HCT116 (cell line): ENCODE measurements around the gene CYP2D6. TPM values are rescaled to one million over a fixed set of nuclear protein-coding genes. Genes with fewer than 3 reads are reported as not detected.
A peak's percentile ranks its signal among the peaks of the same experiment; 100 is the strongest.

Experiments used
- ATAC-seq: fragments of 200-7000 bp; cut with Tn5 transposase; 2 replicates; pipeline ENCODE4 v1.9.1; 2020; ENCODE audit warnings: mild to moderate bottlenecking, moderate library complexity
- BruUV-seq: library from RNA; stranded (reverse); fragments of 400-500 nt; replicated peaks from 2 replicates; lab custom pipeline; 2021; lab: Mats Ljungman, UMichigan
- CTCF ChIA-PET: fragments of 300-600 bp; sonication (Branson Sonifier 250); formaldehyde crosslinking; loops from one replicate; lab custom pipeline; 2021; ENCODE audit warnings: antibody characterized with exemption; lab: Charles Lee
- POLR2A ChIA-PET: fragments of 300-600, 350-600 bp; sonication (Branson Sonifier 250); formaldehyde crosslinking; loops from one replicate; lab custom pipeline; 2021; ENCODE audit warnings: antibody characterized with exemption; lab: Charles Lee
- RAD21 ChIA-PET, 2 experiments: fragments of 300-600 bp; sonication (Branson Sonifier 250); formaldehyde crosslinking; loops; one replicate each; lab custom pipeline; 2023; ENCODE audit warnings: low total read pairs in 2 of 2; ENCODE audit not compliant: uncharacterized antibody in 2 of 2, unreplicated experiment in 2 of 2, low non-redundant PET in 1 of 2; lab: Charles Lee
- DNase-seq: peaks from one replicate; pipeline ENCODE4 v3.0.0-alpha.2; 2010; ENCODE audit warnings: low read depth, low spot score
- H2AFZ ChIP-seq: fragments of 200-600 bp; shearing (Covaris generic), sonication (generic); 2 replicates; pipeline ENCODE4 v1.6.1; 2017; ENCODE audit warnings: low read depth, mixed run types, mixed read lengths, antibody characterized with exemption, low read length; ENCODE audit not compliant: poor library complexity, severe bottlenecking
- H3K27ac ChIP-seq: 2 replicates; pipeline ENCODE4 v1.5.1; 2012; ENCODE audit warnings: low read depth, low read length
- H3K27me3 ChIP-seq: fragments of 200-600 bp; sonication (generic); 2 replicates; pipeline ENCODE4 v1.6.1; 2016; ENCODE audit warnings: mixed run types, low read length, mixed read lengths; ENCODE audit not compliant: insufficient read depth
- H3K36me3 ChIP-seq, 2 experiments: fragments of 200-500 bp in 1 of 2; fragments of 200-600 bp in 1 of 2; sonication (Bioruptor generic) in 1 of 2; sonication (generic) in 1 of 2; 2 replicates each; pipeline versions ENCODE4 v1.5.1 to v1.6.1; 2014 to 2016; ENCODE audit warnings: low read length in 2 of 2, inconsistent platforms in 1 of 2, mixed read lengths in 1 of 2, mixed run types in 1 of 2; ENCODE audit not compliant: insufficient read depth in 2 of 2, control insufficient read depth in 1 of 2
- H3K4me1 ChIP-seq, 2 experiments: fragments of 200-600 bp in 1 of 2; sonication (generic) in 1 of 2; 2 replicates each; pipeline versions ENCODE4 v1.5.1 to v1.6.1; 2012 to 2017; ENCODE audit warnings: low read length in 2 of 2, inconsistent platforms in 1 of 2, mild to moderate bottlenecking in 1 of 2, mixed read lengths in 1 of 2, mixed run types in 1 of 2, moderate library complexity in 1 of 2; ENCODE audit not compliant: insufficient read depth in 2 of 2, control insufficient read depth in 1 of 2
- H3K4me2 ChIP-seq: fragments of 200-600 bp; sonication (generic); 2 replicates; pipeline ENCODE4 v1.6.1; 2017; ENCODE audit warnings: mixed run types, low read length, mixed read lengths
- H3K4me3 ChIP-seq, 2 experiments: fragments of 200-600 bp in 1 of 2; sonication (generic) in 1 of 2; replicated peaks in 1 of 2; 2 replicates each; pipeline ENCODE4 v1.5.1; 2011 to 2016; ENCODE audit warnings: low read length in 2 of 2, control low read depth in 1 of 2, low read depth in 1 of 2, mild to moderate bottlenecking in 1 of 2, mixed read lengths in 1 of 2, mixed run types in 1 of 2
- H3K79me2 ChIP-seq: fragments of 200-600 bp; sonication (generic); 2 replicates; pipeline ENCODE4 v1.6.1; 2017; ENCODE audit warnings: mild to moderate bottlenecking, mixed run types, low read length, moderate library complexity, mixed read lengths; ENCODE audit not compliant: insufficient read depth
- H3K9ac ChIP-seq: fragments of 200-600 bp; sonication (generic); 2 replicates; pipeline ENCODE4 v1.6.1; 2016; ENCODE audit warnings: low read length, mixed read lengths
- H3K9me2 ChIP-seq: fragments of 200-600 bp; sonication (generic), shearing (Covaris generic); 2 replicates; pipeline ENCODE4 v1.6.1; 2017; ENCODE audit warnings: mixed run types, mild to moderate bottlenecking, moderate library complexity; ENCODE audit not compliant: insufficient read depth
- H3K9me3 ChIP-seq, 2 experiments: fragments of 200-500 bp in 1 of 2; fragments of 200-600 bp in 1 of 2; sonication (Bioruptor generic) in 1 of 2; sonication (generic) in 1 of 2; 2 replicates each; pipeline ENCODE4 v1.6.1; 2014 to 2017; ENCODE audit warnings: low read length in 2 of 2, mixed read lengths in 2 of 2, inconsistent platforms in 1 of 2, low read depth in 1 of 2, mild to moderate bottlenecking in 1 of 2, mixed run types in 1 of 2, moderate library complexity in 1 of 2; ENCODE audit not compliant: control insufficient read depth in 1 of 2, insufficient read depth in 1 of 2
- H4K20me1 ChIP-seq: fragments of 200-600 bp; sonication (generic), shearing (Covaris generic); 2 replicates; pipeline ENCODE4 v1.6.1; 2017; ENCODE audit warnings: mixed run types, mild to moderate bottlenecking, moderate library complexity; ENCODE audit not compliant: insufficient read depth
- CBX3 ChIP-seq: IDR thresholded peaks from 2 replicates; pipeline ENCODE4 v1.6.1; 2012; ENCODE audit warnings: low read depth
- CEBPB ChIP-seq: IDR thresholded peaks from 2 replicates; pipeline ENCODE4 v1.6.1; 2012; ENCODE audit warnings: low read depth
- EGR1 ChIP-seq: IDR thresholded peaks from 2 replicates; pipeline ENCODE4 v1.6.1; 2012; ENCODE audit warnings: low read depth
- ELF1 ChIP-seq: IDR thresholded peaks from 2 replicates; pipeline ENCODE4 v1.6.1; 2012; ENCODE audit warnings: low read depth, borderline replicate concordance
- EZH2 ChIP-seq: fragments of 200-600 bp; sonication (generic); IDR thresholded peaks from 2 replicates; pipeline ENCODE4 v1.6.1; 2017; ENCODE audit warnings: antibody characterized with exemption, mixed run types
- FOSL1 ChIP-seq: IDR thresholded peaks from 2 replicates; pipeline ENCODE4 v1.6.1; 2012; ENCODE audit warnings: low read depth
- JUND ChIP-seq: IDR thresholded peaks from 2 replicates; pipeline ENCODE4 v1.6.1; 2012
- POLR2A ChIP-seq: IDR thresholded peaks from 2 replicates; pipeline ENCODE4 v1.7.0; 2011; ENCODE audit warnings: borderline replicate concordance; ENCODE audit not compliant: insufficient read depth, insufficient read length; ENCODE audit errors: extremely low read depth
- POLR2AphosphoS5 ChIP-seq: IDR thresholded peaks from 2 replicates; pipeline ENCODE4 v1.6.1; 2011; ENCODE audit warnings: mild to moderate bottlenecking, low read depth, low read length, moderate library complexity
- RAD21 ChIP-seq: IDR thresholded peaks from 2 replicates; pipeline ENCODE4 v1.6.1; 2012; ENCODE audit warnings: low read depth, mild to moderate bottlenecking
- SIN3A ChIP-seq: IDR thresholded peaks from 2 replicates; pipeline ENCODE4 v1.6.1; 2012; ENCODE audit warnings: low read depth
- SRF ChIP-seq: IDR thresholded peaks from 2 replicates; pipeline ENCODE4 v1.6.1; 2012; ENCODE audit warnings: low read depth
- TCF7L2 ChIP-seq: IDR thresholded peaks from 2 replicates; pipeline ENCODE4 v1.7.0; 2011; ENCODE audit warnings: borderline replicate concordance, inconsistent platforms; ENCODE audit not compliant: insufficient read depth, insufficient read length; ENCODE audit errors: extremely low read depth
- ZNF274 ChIP-seq: fragments of 200-500 bp; sonication (Bioruptor generic); IDR thresholded peaks from 2 replicates; pipeline ENCODE4 v1.6.1; 2014; ENCODE audit warnings: mild to moderate bottlenecking, low read depth, low read length, inconsistent platforms
- intact Hi-C: fragments of 100-400 bp; cut with micrococcal nuclease; formaldehyde crosslinking; loops from 2 replicates; pipeline ENCODE4 v1.10.0; 2022
- total RNA-seq: library from RNA; stranded (reverse); gene quantifications from one replicate; pipeline ENCODE4 v1.2.1, GENCODE V29; 2021; ENCODE audit not compliant: unreplicated experiment
- TF ChIP-seq, protein P1 (sequence below): IDR thresholded peaks from 2 replicates; pipeline ENCODE4 v1.6.1; 2012; ENCODE audit warnings: low read depth
- TF ChIP-seq, protein P2 (sequence below): IDR thresholded peaks from 2 replicates; pipeline ENCODE4 v1.6.1; 2012
- TF ChIP-seq, protein P3 (sequence below), 3 experiments: fragments of 200-600 bp in 1 of 3; sonication (generic) in 1 of 3; IDR thresholded peaks in 2 of 3; conservative IDR thresholded peaks in 1 of 3; 2 replicates each; pipeline ENCODE4 v1.5.1; 2012 to 2017; ENCODE audit warnings: low read depth in 2 of 3, low read length in 2 of 3, antibody characterized with exemption in 1 of 3, borderline replicate concordance in 1 of 3, control low read depth in 1 of 3, mild to moderate bottlenecking in 1 of 3, mixed read lengths in 1 of 3, mixed run types in 1 of 3, moderate library complexity in 1 of 3; ENCODE audit not compliant: insufficient read depth in 1 of 3

CYP2D6 gene
- total RNA-seq, 1 experiment from 2014 or later = 1.9 TPM

DNA sequence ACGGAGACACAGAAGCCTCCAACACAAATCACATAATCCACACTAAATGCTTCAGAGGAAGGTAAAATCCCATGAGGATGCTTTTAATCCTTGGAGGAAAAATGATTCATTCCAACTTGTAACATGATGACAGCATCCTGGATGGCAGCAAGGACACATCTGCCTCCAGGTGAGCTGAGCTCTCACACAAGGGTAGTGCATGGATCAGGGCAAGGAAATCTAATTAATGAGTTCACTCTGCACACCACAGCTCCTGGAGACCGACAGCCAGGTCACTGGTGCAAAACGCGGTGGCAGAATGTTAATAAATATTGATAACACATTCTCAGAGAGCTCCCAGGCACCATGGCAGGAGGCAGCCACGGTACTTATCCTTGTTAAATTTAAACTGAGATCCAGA is 40.3 kb upstream of the CYP2D6 start (continued):
- TF ChIP-seq, protein P1, sequence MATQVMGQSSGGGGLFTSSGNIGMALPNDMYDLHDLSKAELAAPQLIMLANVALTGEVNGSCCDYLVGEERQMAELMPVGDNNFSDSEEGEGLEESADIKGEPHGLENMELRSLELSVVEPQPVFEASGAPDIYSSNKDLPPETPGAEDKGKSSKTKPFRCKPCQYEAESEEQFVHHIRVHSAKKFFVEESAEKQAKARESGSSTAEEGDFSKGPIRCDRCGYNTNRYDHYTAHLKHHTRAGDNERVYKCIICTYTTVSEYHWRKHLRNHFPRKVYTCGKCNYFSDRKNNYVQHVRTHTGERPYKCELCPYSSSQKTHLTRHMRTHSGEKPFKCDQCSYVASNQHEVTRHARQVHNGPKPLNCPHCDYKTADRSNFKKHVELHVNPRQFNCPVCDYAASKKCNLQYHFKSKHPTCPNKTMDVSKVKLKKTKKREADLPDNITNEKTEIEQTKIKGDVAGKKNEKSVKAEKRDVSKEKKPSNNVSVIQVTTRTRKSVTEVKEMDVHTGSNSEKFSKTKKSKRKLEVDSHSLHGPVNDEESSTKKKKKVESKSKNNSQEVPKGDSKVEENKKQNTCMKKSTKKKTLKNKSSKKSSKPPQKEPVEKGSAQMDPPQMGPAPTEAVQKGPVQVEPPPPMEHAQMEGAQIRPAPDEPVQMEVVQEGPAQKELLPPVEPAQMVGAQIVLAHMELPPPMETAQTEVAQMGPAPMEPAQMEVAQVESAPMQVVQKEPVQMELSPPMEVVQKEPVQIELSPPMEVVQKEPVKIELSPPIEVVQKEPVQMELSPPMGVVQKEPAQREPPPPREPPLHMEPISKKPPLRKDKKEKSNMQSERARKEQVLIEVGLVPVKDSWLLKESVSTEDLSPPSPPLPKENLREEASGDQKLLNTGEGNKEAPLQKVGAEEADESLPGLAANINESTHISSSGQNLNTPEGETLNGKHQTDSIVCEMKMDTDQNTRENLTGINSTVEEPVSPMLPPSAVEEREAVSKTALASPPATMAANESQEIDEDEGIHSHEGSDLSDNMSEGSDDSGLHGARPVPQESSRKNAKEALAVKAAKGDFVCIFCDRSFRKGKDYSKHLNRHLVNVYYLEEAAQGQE = no peak
- TF ChIP-seq EZH2 = no peak
- TF ChIP-seq FOSL1 = no peak
- TF ChIP-seq RAD21 = no peak
- no peak for TF ChIP-seq SIN3A
- TF ChIP-seq, protein P2, sequence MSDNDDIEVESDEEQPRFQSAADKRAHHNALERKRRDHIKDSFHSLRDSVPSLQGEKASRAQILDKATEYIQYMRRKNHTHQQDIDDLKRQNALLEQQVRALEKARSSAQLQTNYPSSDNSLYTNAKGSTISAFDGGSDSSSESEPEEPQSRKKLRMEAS = no peak

DNA sequence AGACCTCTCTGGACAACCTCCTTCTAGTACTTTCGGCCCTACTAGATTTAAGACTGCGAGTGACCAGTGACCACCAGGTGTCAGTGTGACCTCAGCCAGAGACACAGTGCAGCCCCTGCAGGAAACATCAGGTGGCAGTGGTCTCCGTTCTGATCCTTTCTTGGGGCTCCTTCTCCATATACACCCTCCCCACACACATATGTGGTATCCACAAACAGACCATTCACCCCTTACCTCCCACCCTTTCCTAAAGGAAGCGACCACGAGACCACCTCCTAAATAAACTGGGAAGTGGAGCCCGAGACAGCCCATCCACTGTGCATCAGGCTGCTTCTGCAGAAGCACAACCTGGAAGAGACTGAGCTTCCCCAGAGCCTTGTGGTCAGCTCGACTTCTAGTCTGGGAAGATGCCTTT is 38.5 kb upstream of the CYP2D6 start:
- no peaks in the 10 kb centered on the region for H3K27me3 ChIP-seq
- no peaks in the 10 kb centered on the region for H3K9me3 ChIP-seq
- CTCF ChIA-PET = interaction anchor here (0.6 to 4.7 kb wide), 7 partner anchors 10 to 304 kb away, joined by 3 to 28 read pairs (median 4); partner anchors contain the start of gene NDUFA6

More for the DNA sequence above, 38.5 kb upstream of the CYP2D6 start:
- no peak overlapping the region for H3K4me3 ChIP-seq
- H3K79me2 ChIP-seq = peaks cover 27% of the 10 kb centered on the region
- no peaks in the 10 kb centered on the region for H3K9me2 ChIP-seq
- no peaks in the 10 kb centered on the region for H4K20me1 ChIP-seq
- H3K4me1 ChIP-seq = no peaks in the 10 kb centered on the region
- ATAC-seq = peak; percentile 95
- no peak overlapping the region for H3K27ac ChIP-seq
- ChIA-PET RAD21 (no interaction called here), POLR2A (no interaction called here)
- no peak overlapping the region for H2AFZ ChIP-seq
- intact Hi-C loops = loop anchor here (1.0 to 2.0 kb wide), 5 partner anchors 100 to 304 kb away; no protein-coding TSS in a partner anchor
- DNase-seq = peak; percentile 56
- no peak overlapping the region for H3K4me2 ChIP-seq
- H3K9ac ChIP-seq = no peak overlapping the region
- no peak for TF ChIP-seq POLR2AphosphoS5
- no peak for TF ChIP-seq EGR1
- TF ChIP-seq RAD21 = peak; percentile 96
- no peak for TF ChIP-seq TCF7L2
- TF ChIP-seq CBX3 = no peak
- no peak for TF ChIP-seq ELF1
- no peak for TF ChIP-seq POLR2A
- no peak for TF ChIP-seq SRF
- TF ChIP-seq JUND = no peak
- TF ChIP-seq SIN3A = no peak
- TF ChIP-seq, protein P3, sequence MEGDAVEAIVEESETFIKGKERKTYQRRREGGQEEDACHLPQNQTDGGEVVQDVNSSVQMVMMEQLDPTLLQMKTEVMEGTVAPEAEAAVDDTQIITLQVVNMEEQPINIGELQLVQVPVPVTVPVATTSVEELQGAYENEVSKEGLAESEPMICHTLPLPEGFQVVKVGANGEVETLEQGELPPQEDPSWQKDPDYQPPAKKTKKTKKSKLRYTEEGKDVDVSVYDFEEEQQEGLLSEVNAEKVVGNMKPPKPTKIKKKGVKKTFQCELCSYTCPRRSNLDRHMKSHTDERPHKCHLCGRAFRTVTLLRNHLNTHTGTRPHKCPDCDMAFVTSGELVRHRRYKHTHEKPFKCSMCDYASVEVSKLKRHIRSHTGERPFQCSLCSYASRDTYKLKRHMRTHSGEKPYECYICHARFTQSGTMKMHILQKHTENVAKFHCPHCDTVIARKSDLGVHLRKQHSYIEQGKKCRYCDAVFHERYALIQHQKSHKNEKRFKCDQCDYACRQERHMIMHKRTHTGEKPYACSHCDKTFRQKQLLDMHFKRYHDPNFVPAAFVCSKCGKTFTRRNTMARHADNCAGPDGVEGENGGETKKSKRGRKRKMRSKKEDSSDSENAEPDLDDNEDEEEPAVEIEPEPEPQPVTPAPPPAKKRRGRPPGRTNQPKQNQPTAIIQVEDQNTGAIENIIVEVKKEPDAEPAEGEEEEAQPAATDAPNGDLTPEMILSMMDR (IDR thresholded peaks at IDR 0.05 in 2 of 3, conservative IDR thresholded peaks at IDR 0.05 in 1 of 3; ENCODE audit: borderline replicate concordance in 1 of 3, insufficient read depth in 1 of 3, low read depth in 2 of 3, low read length in 2 of 3) = peak; percentile 98 to 99 (median 99)
- TF ChIP-seq, protein P1 = no peak
- no peak for TF ChIP-seq CEBPB
- no peak for TF ChIP-seq FOSL1
- TF ChIP-seq ZNF274 = no peak
- peaks cover 0 to 9% of the 10 kb centered on the region in 2 experiments; a peak in 1 of 4 replicates for H3K36me3 ChIP-seq
- BruUV-seq = no TSS peak
